ENCODE data around the gene RAB5B.

- TF ChIP-seq CTCF (IDR thresholded peaks at IDR 0.05) (no peak), POLR2AphosphoS5 (IDR thresholded peaks at IDR 0.05; ENCODE audit: low read depth, low read length) (no peak), SIN3A (IDR thresholded peaks at IDR 0.05; ENCODE audit: borderline replicate concordance, insufficient read depth, low read depth, low read length) (no peak), REST (IDR thresholded peaks at IDR 0.05; ENCODE audit: insufficient read depth in 1 of 2, low read depth in 2 of 2, low read length in 1 of 2) (no peak), TCF7L2 (IDR thresholded peaks at IDR 0.05; ENCODE audit: low read depth, low read length) (no peak)
Measured at GRCh38 chr12:56001487-56002100, 27.7 kb downstream of the RAB5B start.
